Skeletal muscle tissue (tissue), 4 donors: ENCODE results near the gene ST6GALNAC3. TPM values are rescaled to one million over a fixed set of nuclear protein-coding genes. Genes with fewer than 3 reads are reported as not detected.

ENCODE experiments used
- H3K27ac ChIP-seq: one replicate; pipeline ENCODE4 v1.7.0; 2013; ENCODE audit warnings: mild to moderate bottlenecking, low read depth, low read length, inconsistent platforms
- H3K27me3 ChIP-seq, 3 donors: one replicate each; pipeline ENCODE4 v1.7.0; 2013; ENCODE audit warnings: low read length in 3 of 3; ENCODE audit not compliant: control insufficient read depth in 3 of 3, insufficient read depth in 3 of 3
- H3K36me3 ChIP-seq, 3 donors: one replicate each; pipeline ENCODE4 v1.7.0; 2013; ENCODE audit warnings: low read length in 3 of 3; ENCODE audit not compliant: control insufficient read depth in 3 of 3, insufficient read depth in 3 of 3
- H3K4me1 ChIP-seq, 3 donors: one replicate each; pipeline ENCODE4 v1.7.0; 2013; ENCODE audit warnings: low read length in 3 of 3, mild to moderate bottlenecking in 3 of 3; ENCODE audit not compliant: control insufficient read depth in 3 of 3, insufficient read depth in 3 of 3
- H3K4me3 ChIP-seq, 3 donors: one replicate each; pipeline ENCODE4 v1.7.0; 2013; ENCODE audit warnings: low read length in 3 of 3
- H3K9ac ChIP-seq, 3 donors: one replicate each; pipeline ENCODE4 v1.7.0; 2013; ENCODE audit warnings: low read length in 3 of 3, mild to moderate bottlenecking in 3 of 3, moderate library complexity in 2 of 3, low read depth in 1 of 3
- H3K9me3 ChIP-seq, 3 donors: one replicate each; pipeline ENCODE4 v1.7.0; 2013; ENCODE audit warnings: low read length in 3 of 3; ENCODE audit not compliant: control insufficient read depth in 3 of 3
- total RNA-seq: library from RNA; depleted of rRNA; stranded (reverse); fragments of >200 nt; gene quantifications from one replicate; pipeline ENCODE4 v1.2.3, GENCODE V29; 2014
- donor health status: Osteomylitis.

ST6GALNAC3 gene
- total RNA-seq, 1 donor from 2014 or later = 3.7 TPM

DNA sequence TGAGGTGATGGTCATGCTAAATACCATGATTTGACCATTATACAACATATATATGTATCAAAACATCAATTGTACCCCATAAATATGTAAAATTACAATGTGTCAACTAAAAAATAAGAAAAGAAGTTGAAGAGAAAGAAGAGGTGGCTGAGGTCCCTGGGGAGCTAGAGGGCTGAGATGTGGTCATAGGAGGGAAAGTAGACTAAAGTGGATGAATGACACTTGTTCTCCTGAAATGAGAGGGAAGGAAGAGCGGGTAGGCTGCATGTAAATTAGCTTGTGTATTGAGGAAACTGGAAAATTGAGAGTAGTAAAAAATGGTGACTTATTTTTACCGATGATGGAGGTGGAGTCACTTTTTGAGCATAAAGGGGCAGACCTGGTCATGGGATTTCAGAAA is 117.0 kb downstream of the ST6GALNAC3 start:
- H3K27ac ChIP-seq = no peak overlapping the region
- no peaks in the 10 kb centered on the region for H3K36me3 ChIP-seq
- H3K9me3 ChIP-seq = no peaks in the 10 kb centered on the region
- no peak overlapping the region for H3K9ac ChIP-seq
- H3K4me3 ChIP-seq = no peak overlapping the region
- H3K4me1 ChIP-seq = no peaks in the 10 kb centered on the region
- H3K27me3 ChIP-seq = no peaks in the 10 kb centered on the region

DNA sequence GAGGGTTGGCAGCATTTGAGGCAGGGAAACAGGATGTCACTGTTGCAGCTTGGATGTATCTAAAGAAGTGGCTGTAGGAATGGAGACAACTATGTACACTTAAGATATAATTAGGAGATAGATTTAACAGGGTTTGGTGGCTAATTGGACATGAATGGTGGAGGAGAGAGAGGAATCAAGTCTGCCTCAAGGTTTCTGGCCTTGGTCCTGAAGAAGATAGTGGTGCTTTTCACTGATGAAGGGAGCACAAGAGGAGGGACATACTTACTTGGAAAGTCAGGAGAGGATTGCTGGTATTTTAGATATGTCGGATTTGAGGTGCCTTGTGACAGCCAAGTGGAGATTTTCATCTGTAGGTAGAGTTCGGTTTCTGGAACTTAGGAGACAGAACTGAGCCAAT is 123.9 kb downstream of the ST6GALNAC3 start:
- Histone ChIP-seq H3K4me1 (no peaks in the 10 kb centered on the region), H3K27ac (no peak overlapping the region), H3K4me3 (no peak overlapping the region), H3K36me3 (no peaks in the 10 kb centered on the region), H3K27me3 (no peaks in the 10 kb centered on the region), H3K9ac (no peak overlapping the region), H3K9me3 (no peaks in the 10 kb centered on the region)

- H3K9me3 ChIP-seq = no peaks in the 10 kb centered on the region
- H3K36me3 ChIP-seq = no peaks in the 10 kb centered on the region
- no peaks in the 10 kb centered on the region for H3K4me1 ChIP-seq
- H3K27ac ChIP-seq = no peak overlapping the region
- H3K4me3 ChIP-seq = no peak overlapping the region
- H3K27me3 ChIP-seq = no peaks in the 10 kb centered on the region
- no peak overlapping the region for H3K9ac ChIP-seq
These were observed 128.1 kb downstream of the ST6GALNAC3 start for GRCh38 chr1:76202670-76203069.

DNA sequence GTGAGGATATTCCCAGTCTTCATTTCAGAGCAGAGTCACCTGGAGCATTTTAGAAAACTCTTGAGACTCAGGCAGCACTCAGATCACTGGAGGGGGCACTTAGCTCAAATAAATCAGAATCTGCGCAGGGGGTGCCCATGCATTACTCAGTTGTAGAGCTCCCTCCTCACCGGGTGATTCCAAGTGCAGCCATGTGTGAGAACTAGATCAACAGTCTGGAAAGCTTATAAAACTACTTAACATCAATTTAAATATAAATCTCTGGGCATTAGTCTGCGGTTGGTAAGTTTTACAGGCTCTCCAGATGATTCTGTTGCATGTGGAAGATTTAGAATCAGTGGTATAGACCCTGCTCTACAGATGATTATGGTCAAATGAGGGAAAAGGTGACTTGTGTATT is 128.6 kb downstream of the ST6GALNAC3 start:
- H3K27ac ChIP-seq = no peak overlapping the region
- no peaks in the 10 kb centered on the region for H3K9me3 ChIP-seq
- H3K9ac ChIP-seq = no peak overlapping the region
- no peak overlapping the region for H3K4me3 ChIP-seq
- H3K4me1 ChIP-seq = no peaks in the 10 kb centered on the region
- no peaks in the 10 kb centered on the region for H3K27me3 ChIP-seq
- H3K36me3 ChIP-seq = no peaks in the 10 kb centered on the region

DNA sequence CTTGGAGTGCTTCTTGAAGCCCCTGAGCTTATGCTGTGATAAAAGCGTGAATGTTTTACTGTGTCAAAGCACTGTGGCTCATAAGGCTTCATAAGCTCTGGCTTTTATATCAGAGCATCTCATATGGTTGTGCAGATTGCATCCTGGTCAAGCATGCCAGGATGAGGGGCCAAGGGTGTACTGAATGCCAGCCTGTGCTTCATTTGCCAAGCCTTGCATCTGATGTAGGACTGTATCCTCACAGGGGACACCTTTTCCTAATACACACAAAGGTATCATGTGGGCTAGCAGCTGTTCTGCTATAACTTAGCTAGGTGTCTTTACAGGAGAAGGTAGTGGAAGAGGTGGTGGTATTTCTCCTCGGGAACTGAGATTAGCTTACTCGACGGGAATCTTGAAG is 134.7 kb downstream of the ST6GALNAC3 start:
- no peaks in the 10 kb centered on the region for H3K36me3 ChIP-seq
- no peaks in the 10 kb centered on the region for H3K4me1 ChIP-seq
- H3K9ac ChIP-seq = no peak overlapping the region

GRCh38 chr1:76209648-76210047 is 135.1 kb downstream of the ST6GALNAC3 start:
- H3K9ac ChIP-seq = no peak overlapping the region
- no peaks in the 10 kb centered on the region for H3K27me3 ChIP-seq
- no peaks in the 10 kb centered on the region for H3K36me3 ChIP-seq
- no peaks in the 10 kb centered on the region for H3K4me1 ChIP-seq
- H3K9me3 ChIP-seq = no peaks in the 10 kb centered on the region
- H3K27ac ChIP-seq = no peak overlapping the region
- no peak overlapping the region for H3K4me3 ChIP-seq

More for the DNA sequence above, 134.7 kb downstream of the ST6GALNAC3 start:
- H3K27me3 ChIP-seq = no peaks in the 10 kb centered on the region
- no peak overlapping the region for H3K27ac ChIP-seq
- H3K9me3 ChIP-seq = no peaks in the 10 kb centered on the region
- H3K4me3 ChIP-seq = no peak overlapping the region

DNA sequence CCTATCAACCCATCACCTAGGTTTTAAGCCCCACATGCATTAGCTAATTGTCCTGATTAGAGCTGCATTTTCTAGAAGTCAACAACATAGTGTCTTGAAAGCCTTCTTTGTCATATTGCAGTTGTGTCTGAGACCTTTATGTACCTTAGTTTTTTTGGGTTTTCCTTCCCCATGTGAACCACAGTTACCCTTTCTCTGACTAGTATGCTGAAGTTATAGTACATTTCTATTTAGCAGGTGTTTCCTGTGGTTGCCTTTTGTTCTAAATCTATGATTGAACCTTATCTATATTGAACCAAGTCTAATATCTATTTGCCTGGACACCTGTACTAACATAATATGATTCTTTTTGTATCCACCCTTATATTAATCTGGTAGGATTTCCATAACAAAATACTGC is 135.6 kb downstream of the ST6GALNAC3 start:
- Histone ChIP-seq H3K4me1 (no peaks in the 10 kb centered on the region), H3K9ac (no peak overlapping the region), H3K27me3 (no peaks in the 10 kb centered on the region), H3K27ac (no peak overlapping the region), H3K36me3 (no peaks in the 10 kb centered on the region), H3K9me3 (no peaks in the 10 kb centered on the region), H3K4me3 (no peak overlapping the region)

DNA sequence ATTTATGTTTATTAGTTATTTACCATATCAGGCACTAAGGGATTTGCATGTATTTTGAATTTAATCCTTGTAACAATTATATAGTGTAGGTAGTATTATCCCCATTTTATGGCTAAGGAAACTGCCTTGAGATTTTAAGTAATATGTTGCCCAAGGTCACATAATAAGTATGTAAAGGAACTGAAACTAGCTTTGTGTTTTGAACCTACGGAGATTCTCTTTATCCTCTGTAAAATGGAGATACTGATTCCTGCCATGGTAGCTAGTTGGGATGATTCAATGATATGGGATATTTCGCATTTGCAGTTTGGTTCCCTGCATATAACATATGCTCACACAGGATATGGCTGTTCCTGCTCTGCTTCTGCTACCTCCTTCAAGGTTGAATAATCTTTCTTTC is 144.3 kb downstream of the ST6GALNAC3 start:
- Histone ChIP-seq H3K4me1 (no peaks in the 10 kb centered on the region), H3K4me3 (no peak overlapping the region), H3K36me3 (no peaks in the 10 kb centered on the region), H3K9ac (no peak overlapping the region), H3K27ac (no peak overlapping the region), H3K9me3 (no peaks in the 10 kb centered on the region), H3K27me3 (no peaks in the 10 kb centered on the region)

DNA sequence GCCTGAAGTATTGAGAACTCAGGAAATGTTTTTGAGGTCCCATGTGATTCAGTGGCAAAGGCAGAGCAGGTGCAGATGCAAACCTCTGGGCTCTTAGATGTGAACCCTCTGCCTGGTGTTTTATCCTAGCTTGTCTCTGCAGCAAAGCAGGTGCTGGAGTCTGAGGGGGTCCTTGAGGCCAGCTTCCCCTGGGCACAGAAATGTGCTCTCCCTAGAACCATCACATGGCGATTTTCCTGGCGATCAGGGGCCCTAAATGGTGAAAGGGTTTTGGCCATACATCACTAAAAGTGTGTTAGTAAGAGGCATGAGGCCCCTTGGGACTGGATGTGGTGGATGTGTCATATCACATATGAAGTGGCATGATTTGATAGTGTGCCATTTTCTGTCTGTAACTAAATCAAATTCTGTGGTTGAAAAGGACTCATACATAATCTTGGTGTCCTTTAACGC is 144.8 kb downstream of the ST6GALNAC3 start:
- no peaks in the 10 kb centered on the region for H3K4me1 ChIP-seq
- H3K27ac ChIP-seq = no peak overlapping the region
- no peak overlapping the region for H3K4me3 ChIP-seq
- no peaks in the 10 kb centered on the region for H3K27me3 ChIP-seq
- no peaks in the 10 kb centered on the region for H3K36me3 ChIP-seq
- H3K9me3 ChIP-seq = no peaks in the 10 kb centered on the region
- H3K9ac ChIP-seq = no peak overlapping the region

DNA sequence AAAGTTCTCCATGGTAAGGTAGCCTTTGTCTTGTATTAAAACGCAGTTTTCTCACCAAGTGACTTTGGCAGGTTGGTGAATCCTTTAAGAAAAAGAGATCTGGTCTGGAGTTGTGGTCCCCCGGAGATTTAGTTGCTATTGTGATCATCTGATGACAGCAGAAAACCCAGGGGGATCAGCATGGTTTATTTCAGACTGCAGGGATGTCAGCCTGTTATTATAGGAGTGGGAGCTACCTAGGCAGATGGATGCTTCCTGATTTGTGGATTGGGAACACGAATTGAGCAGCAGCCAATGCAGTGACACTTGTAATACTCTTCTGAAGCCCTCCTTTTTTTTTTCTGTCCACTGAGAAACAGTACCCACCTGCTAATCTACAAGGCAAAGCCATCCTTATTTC is 150.2 kb downstream of the ST6GALNAC3 start:
- Histone ChIP-seq H3K9me3 (no peaks in the 10 kb centered on the region), H3K27me3 (no peaks in the 10 kb centered on the region), H3K36me3 (no peaks in the 10 kb centered on the region)

GRCh38 chr1:76225526-76225925 is 151.0 kb downstream of the ST6GALNAC3 start:
- no peak overlapping the region for H3K27ac ChIP-seq
- H3K9ac ChIP-seq = no peak overlapping the region
- no peaks in the 10 kb centered on the region for H3K36me3 ChIP-seq
- no peaks in the 10 kb centered on the region for H3K9me3 ChIP-seq
- no peak overlapping the region for H3K4me3 ChIP-seq
- H3K4me1 ChIP-seq = peaks cover 0 to 2% (median 0%) of the 10 kb centered on the region in 3 donors
- no peaks in the 10 kb centered on the region for H3K27me3 ChIP-seq

More for the DNA sequence above, 150.2 kb downstream of the ST6GALNAC3 start:
- H3K9ac ChIP-seq = no peak overlapping the region
- no peak overlapping the region for H3K27ac ChIP-seq
- no peak overlapping the region for H3K4me3 ChIP-seq
- H3K4me1 ChIP-seq = peaks cover 0 to 2% (median 0%) of the 10 kb centered on the region in 3 donors
